Smooth muscle cell (in vitro differentiated cells): ENCODE measurements around the gene TJP2. TPM values are rescaled to one million over a fixed set of nuclear protein-coding genes. Genes with fewer than 3 reads are reported as not detected.

Source experiments
- DNase-seq: peaks from one replicate; lab custom pipeline; 2025; ENCODE audit not compliant: unreplicated experiment; lab: John Stamatoyannopoulos, UW
- H2AFZ ChIP-seq: fragments of 200-600 bp; sonication (generic); 2 replicates; pipeline ENCODE4 v1.6.0; 2016; ENCODE audit warnings: antibody characterized with exemption, low read depth, mild to moderate bottlenecking
- H3F3A ChIP-seq: fragments of 200-600 bp; sonication (generic); 2 replicates; pipeline ENCODE4 v1.6.0; 2017; ENCODE audit warnings: antibody characterized with exemption, low read depth
- H3K27ac ChIP-seq: fragments of 200-600 bp; sonication (generic); 2 replicates; pipeline ENCODE4 v1.5.1; 2016; ENCODE audit warnings: low read depth, mild to moderate bottlenecking
- H3K27me3 ChIP-seq: fragments of 200-600 bp; sonication (generic); 2 replicates; pipeline ENCODE4 v1.6.1; 2016; ENCODE audit warnings: low read depth, mild to moderate bottlenecking
- H3K36me3 ChIP-seq: fragments of 200-600 bp; sonication (generic); 2 replicates; pipeline ENCODE4 v1.5.1; 2016; ENCODE audit warnings: low read depth
- H3K4me1 ChIP-seq: fragments of 200-600 bp; sonication (generic); 2 replicates; pipeline ENCODE4 v1.5.1; 2016; ENCODE audit warnings: low read depth
- H3K4me2 ChIP-seq: fragments of 200-600 bp; sonication (generic); 2 replicates; pipeline ENCODE4 v1.6.0; 2016; ENCODE audit warnings: mild to moderate bottlenecking
- H3K4me3 ChIP-seq: fragments of 200-600 bp; sonication (generic); 2 replicates; pipeline ENCODE4 v1.5.1; 2016; ENCODE audit warnings: mild to moderate bottlenecking
- H3K79me2 ChIP-seq: fragments of 200-600 bp; sonication (generic); 2 replicates; pipeline ENCODE4 v1.6.0; 2016; ENCODE audit warnings: low read depth, mild to moderate bottlenecking
- H3K9ac ChIP-seq: fragments of 200-600 bp; sonication (generic); 2 replicates; pipeline ENCODE4 v1.6.0; 2016; ENCODE audit warnings: low read depth
- H3K9me3 ChIP-seq: fragments of 200-600 bp; sonication (generic); replicated peaks from 2 replicates; pipeline ENCODE4 v1.5.1; 2016; ENCODE audit warnings: low read depth
- H4K20me1 ChIP-seq: fragments of 200-600 bp; sonication (generic); 2 replicates; pipeline ENCODE4 v1.6.0; 2016; ENCODE audit warnings: low read depth
- WGBS: methylation state at CpG from one replicate; pipeline ENCODE4 v1.1.7; 2016; ENCODE audit warnings: low lambda C conversion rate; 5-methylcytosine and 5-hydroxymethylcytosine counted together
- polyA plus RNA-seq: library from polyadenylated mRNA; unstranded; fragments of >200 nt; fragmentation: Nextera tagmentation; extraction: Ambion mirVana; gene quantifications from 2 replicates; pipeline ENCODE4 v1.2.1, GENCODE V29; 2016
- total RNA-seq: library from RNA; depleted of rRNA; stranded (reverse); fragments of >200 nt; gene quantifications from 2 replicates; pipeline ENCODE4 v1.2.3, GENCODE V29; 2014
- TF ChIP-seq, protein P1 (sequence below): fragments of 200-600 bp; sonication (generic); IDR thresholded peaks from 2 replicates; pipeline ENCODE4 v1.5.1; 2017; ENCODE audit warnings: borderline replicate concordance, mild to moderate bottlenecking, antibody characterized with exemption; ENCODE audit not compliant: insufficient read depth, poor library complexity, severe bottlenecking

The TJP2 gene
- total and polyA plus RNA-seq, 2 experiments from 2014 or later, result 14.9 to 48.4 TPM

DNA sequence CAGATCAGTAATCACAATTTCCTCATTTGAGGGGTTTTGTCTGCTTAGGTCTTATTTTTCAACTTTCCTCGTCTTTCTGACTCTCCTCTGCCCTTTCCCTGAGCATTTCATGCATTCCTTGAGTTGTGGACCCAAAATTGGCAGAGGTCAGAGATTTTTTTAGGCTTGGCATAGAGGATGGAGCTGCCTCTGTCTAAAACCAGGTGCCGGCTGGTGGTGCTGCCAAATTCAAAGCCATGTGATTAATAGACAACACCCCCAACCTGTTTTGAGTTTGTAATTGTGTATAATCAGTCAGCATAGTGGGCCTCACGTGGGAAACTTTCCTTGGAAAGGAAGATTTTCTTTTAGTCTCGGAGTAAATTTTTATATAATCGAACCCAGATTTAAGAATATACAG, 39.6 kb downstream of the TJP2 start:
- no peaks in the 10 kb centered on the region for H3K36me3 ChIP-seq
- no peaks in the 10 kb centered on the region for H3K4me1 ChIP-seq
- no peaks in the 10 kb centered on the region for H3F3A ChIP-seq
- peaks cover 28% of the 10 kb centered on the region for H3K79me2 ChIP-seq
- H3K4me2 ChIP-seq, result no peak overlapping the region
- no peaks in the 10 kb centered on the region for H3K27me3 ChIP-seq
- WGBS, result 98% methylated on average over 5 of the region's 5 CpGs
- no peak overlapping the region for H3K4me3 ChIP-seq
- no peak overlapping the region for H3K9ac ChIP-seq
- no peak for DNase-seq
- no peaks in the 10 kb centered on the region for H3K9me3 ChIP-seq
- TF ChIP-seq, protein P1, sequence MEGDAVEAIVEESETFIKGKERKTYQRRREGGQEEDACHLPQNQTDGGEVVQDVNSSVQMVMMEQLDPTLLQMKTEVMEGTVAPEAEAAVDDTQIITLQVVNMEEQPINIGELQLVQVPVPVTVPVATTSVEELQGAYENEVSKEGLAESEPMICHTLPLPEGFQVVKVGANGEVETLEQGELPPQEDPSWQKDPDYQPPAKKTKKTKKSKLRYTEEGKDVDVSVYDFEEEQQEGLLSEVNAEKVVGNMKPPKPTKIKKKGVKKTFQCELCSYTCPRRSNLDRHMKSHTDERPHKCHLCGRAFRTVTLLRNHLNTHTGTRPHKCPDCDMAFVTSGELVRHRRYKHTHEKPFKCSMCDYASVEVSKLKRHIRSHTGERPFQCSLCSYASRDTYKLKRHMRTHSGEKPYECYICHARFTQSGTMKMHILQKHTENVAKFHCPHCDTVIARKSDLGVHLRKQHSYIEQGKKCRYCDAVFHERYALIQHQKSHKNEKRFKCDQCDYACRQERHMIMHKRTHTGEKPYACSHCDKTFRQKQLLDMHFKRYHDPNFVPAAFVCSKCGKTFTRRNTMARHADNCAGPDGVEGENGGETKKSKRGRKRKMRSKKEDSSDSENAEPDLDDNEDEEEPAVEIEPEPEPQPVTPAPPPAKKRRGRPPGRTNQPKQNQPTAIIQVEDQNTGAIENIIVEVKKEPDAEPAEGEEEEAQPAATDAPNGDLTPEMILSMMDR, result no peak
- H4K20me1 ChIP-seq, result peaks cover 10% of the 10 kb centered on the region
- H2AFZ ChIP-seq, result no peak overlapping the region
- no peak overlapping the region for H3K27ac ChIP-seq

DNA sequence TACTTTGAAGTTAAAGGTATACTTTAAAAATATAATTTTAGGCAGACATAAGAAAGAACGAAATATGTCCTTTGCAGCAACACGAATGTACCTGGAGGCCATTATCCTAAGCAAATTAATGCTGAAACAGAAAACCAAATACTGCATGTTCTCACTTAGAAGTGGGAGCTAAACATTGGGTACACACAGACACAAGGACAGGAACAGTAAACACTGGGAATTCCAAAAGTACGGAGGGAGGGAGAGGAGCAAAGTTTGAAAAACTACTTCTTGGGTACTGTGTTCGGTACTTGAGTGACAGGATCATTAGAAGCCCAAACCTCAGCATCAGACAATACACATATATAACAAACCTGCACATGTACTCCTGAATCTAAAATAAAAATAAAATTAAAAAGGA, 40.9 kb downstream of the TJP2 start:
- Histone ChIP-seq H3K4me3 (no peak overlapping the region), H3K4me2 (no peak overlapping the region), H3K9ac (no peak overlapping the region), H2AFZ (no peak overlapping the region), H3F3A (no peaks in the 10 kb centered on the region), H3K4me1 (no peaks in the 10 kb centered on the region), H3K27ac (no peak overlapping the region), H4K20me1 (peaks cover 10% of the 10 kb centered on the region), H3K36me3 (no peaks in the 10 kb centered on the region), H3K27me3 (no peaks in the 10 kb centered on the region), H3K79me2 (peaks cover 18% of the 10 kb centered on the region), H3K9me3 (no peaks in the 10 kb centered on the region)
- TF ChIP-seq, protein P1, result no peak
- 95% methylated on average over 4 of the region's 4 CpGs for WGBS
- no peak for DNase-seq

DNA sequence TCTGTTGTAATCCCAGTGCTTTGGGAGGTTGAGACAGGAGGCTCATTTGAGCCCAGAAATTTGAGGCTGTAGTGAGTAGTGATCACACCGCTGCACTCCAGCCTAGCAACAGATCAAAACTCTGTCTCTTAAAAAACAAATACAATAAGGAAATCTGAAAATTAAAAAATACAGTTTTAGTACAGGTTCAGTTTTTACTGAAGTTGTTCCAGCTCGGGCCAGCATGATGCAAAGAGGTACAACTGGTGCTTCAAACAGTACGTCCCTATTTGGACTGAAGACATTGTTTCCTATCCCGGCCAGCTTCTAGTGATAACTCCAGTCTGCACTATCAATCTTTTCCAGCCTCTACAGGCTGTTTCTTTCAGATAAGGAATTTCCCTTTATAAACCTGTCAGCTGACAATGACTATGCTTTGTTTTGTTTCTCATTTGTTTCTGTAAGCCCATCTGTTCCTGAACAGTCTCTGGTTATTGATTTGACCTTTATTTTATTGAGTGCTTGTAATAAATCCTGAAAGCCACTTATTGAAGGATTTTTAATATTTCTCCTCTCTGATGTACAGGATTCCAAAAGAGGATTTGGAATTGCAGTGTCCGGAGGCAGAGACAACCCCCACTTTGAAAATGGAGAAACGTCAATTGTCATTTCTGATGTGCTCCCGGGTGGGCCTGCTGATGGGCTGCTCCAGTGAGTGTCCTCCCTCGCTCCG, 41.9 kb downstream of the TJP2 start:
- H3K9me3 ChIP-seq, result no peaks in the 10 kb centered on the region
- no peak overlapping the region for H2AFZ ChIP-seq
- WGBS, result 76% methylated on average over 9 of the region's 9 CpGs
- H3F3A ChIP-seq, result no peaks in the 10 kb centered on the region
- no peaks in the 10 kb centered on the region for H3K4me1 ChIP-seq
- H3K4me2 ChIP-seq, result no peak overlapping the region
- H3K36me3 ChIP-seq, result no peaks in the 10 kb centered on the region
- peaks cover 10% of the 10 kb centered on the region for H4K20me1 ChIP-seq
- no peak for DNase-seq
- TF ChIP-seq, protein P1, result no peak
- H3K27me3 ChIP-seq, result no peaks in the 10 kb centered on the region
- no peak overlapping the region for H3K9ac ChIP-seq
- H3K27ac ChIP-seq, result no peak overlapping the region
- H3K4me3 ChIP-seq, result no peak overlapping the region
- H3K79me2 ChIP-seq, result peaks cover 12% of the 10 kb centered on the region

DNA sequence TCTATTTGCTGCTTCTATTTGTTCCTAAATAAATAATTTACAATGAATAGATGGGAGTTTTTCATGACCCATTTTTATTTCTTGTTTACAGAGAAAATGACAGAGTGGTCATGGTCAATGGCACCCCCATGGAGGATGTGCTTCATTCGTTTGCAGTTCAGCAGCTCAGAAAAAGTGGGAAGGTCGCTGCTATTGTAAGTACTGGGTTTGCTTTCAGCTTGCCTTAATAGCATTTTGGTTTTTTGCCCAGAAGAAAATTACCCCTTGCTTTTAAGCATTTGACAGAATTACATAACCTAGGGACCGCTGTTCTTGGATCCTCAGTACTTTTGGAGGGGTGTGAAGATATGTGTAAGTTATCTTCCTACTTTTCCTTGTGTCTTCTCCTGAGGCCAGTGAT, 44.1 kb downstream of the TJP2 start:
- no peak overlapping the region for H2AFZ ChIP-seq
- H3K36me3 ChIP-seq, result no peaks in the 10 kb centered on the region
- no peak overlapping the region for H3K9ac ChIP-seq
- no peak overlapping the region for H3K27ac ChIP-seq
- no peak for DNase-seq
- H4K20me1 ChIP-seq, result no peaks in the 10 kb centered on the region
- H3K4me2 ChIP-seq, result no peak overlapping the region
- TF ChIP-seq, protein P1, result no peak
- H3K27me3 ChIP-seq, result no peaks in the 10 kb centered on the region
- no peak overlapping the region for H3K4me3 ChIP-seq
- no peaks in the 10 kb centered on the region for H3K9me3 ChIP-seq
- H3F3A ChIP-seq, result no peaks in the 10 kb centered on the region
- WGBS, result 96% methylated on average over 3 of the region's 3 CpGs
- H3K79me2 ChIP-seq, result peaks cover 5% of the 10 kb centered on the region
- H3K4me1 ChIP-seq, result no peaks in the 10 kb centered on the region
